SKM-1 treated with dmso at 0.1 percent for 144 hours (cell line): ENCODE measurements around the gene SLC52A3.

Experiments used
- DNase-seq: peaks from one replicate; lab custom pipeline; 2025; ENCODE audit not compliant: unreplicated experiment; lab: John Stamatoyannopoulos, UW

The SLC52A3 gene

DNA sequence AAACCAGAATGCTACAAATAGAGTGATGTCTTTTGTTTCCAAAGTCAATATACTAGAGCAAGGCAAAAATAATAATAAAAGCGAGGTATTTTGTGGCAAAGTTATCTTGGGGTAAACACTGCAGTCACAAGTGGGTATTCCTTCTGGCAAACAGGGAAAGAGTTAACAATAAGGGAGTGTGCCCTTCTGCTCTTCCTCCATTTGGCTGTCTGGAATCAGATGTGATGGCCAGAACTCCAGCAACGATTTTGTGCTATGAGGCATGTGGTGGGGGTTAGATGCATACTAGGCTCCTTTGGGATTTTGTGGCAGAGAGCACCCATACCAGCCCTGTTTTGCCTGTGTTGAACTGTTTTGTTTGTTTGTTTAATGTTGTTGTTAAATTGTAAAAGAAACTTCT lies 2.4 kb upstream of the SLC52A3 start:
- no peak for DNase-seq

GRCh38 chr20:766906-767305 lies 1.4 kb downstream of the SLC52A3 start:
- DNase-seq = no peak

- DNase-seq = no peak
Observed at GRCh38 chr20:764255-764654, 4.0 kb downstream of the SLC52A3 start.

GRCh38 chr20:761418-762381 lies 6.6 kb downstream of the SLC52A3 start:
- DNase-seq = no peak

DNA sequence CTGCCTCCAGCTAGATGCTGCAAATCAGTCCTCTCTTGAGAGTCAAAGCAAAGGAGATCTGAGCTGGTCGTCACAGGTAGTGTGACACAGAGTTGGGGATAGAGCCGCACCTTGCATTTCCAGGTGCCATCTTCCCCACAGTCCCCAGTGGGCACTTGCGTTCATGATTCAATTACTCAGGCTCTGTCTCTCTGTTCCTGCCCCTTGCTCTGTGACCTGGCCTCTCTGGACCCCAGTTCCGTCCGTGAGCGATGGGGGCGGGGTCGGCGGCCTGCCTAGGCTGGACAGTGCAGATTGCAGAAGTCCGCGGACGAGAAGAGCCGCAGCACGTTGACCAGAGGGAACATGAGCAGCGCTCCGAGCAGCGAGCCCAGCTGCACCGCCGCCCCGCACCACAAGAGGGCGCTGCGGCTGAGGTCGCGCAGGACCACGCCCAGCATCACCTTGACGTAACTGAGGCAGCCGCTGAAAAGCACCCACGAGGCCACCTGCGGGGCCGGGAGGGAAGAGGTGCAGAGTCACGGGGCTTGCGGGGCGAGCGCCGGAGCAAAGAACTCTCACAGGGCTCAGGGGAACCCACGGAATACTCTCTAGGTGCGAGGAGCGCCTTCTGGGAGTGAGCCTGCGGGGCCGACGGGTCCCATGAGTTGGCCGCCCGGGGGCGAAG lies 7.4 kb downstream of the SLC52A3 start:
- no peak for DNase-seq

- DNase-seq = no peak
Observed at GRCh38 chr20:757506-757905, 10.8 kb downstream of the SLC52A3 start.

DNA sequence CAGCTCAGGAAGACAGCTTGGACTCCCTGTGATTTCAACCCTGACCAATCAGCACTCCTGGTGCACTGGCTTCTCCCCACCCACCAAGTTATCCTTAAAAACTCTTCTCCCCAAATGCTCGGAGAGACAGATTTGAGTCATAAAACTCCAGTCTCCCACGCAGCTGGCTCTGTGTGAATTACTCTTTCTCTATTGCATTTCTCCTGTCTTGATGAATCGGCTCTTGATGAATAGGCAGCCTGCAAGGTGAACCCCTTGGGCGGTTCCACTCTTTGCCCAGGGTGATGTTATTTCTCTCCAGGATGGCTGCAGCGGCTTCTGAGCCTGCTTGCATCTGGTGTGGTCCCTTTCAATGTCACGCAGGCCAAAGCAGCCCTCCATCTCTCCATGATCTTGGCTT lies 12.4 kb downstream of the SLC52A3 start:
- DNase-seq = no peak

DNA sequence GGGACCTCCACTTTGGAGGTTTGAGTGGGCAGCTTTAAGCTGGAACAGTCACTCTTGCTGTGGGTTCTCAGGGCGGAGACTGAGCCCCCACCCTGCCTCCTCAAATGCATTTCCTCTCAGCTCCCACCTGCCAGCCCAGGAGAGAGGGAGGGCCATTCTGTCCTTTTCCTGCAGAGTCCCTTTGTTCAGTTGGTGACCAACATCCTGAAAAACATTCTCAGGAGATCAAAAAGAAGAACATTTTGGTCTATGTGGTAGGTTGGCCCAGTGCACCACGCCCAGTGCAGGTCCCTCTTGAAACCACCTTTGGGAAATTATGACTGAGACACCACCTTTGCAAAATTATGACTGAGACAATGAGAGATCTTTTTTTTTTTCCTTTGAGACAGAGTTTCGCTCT lies 13.4 kb downstream of the SLC52A3 start:
- no peak for DNase-seq

DNA sequence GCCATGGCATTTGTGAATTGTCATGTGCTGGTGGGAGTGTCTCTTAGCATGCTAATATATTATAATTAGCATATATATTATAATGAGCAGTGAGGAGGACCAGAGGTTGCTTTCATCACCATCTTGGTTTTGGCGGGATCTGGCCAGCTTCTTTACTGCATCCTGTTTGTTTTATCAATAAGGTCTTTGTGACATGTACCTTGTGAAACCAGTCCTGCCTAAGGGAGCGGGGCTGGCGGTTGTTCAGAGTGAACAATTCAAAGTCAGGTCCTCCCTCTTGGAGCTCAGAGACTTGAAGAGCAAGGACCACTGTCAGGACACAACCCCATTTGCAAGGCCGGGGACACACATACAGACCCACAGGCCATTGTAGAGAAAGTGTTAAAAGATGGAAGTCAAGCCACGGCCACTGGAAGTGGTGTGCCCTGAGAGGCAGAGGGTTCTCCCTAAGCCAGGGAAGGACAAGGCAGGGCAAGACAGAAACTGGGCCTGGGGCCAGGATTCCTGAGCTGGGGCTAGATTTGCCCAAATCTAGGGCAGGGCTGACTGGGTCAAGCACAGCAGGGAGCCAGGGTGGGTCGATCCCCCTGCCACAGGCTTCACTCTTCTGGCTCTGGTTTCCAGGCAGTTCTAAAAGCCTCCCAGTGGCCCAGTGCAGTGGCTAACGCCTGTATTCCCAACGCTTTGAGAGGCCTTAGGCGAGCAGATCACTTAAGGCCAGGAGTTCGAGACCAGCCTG lies 14.2 kb downstream of the SLC52A3 start:
- DNase-seq = no peak

- DNase-seq = no peak
Observed at GRCh38 chr20:753136-753535, 15.2 kb downstream of the SLC52A3 start.

- DNase-seq = no peak
Observed at GRCh38 chr20:752291-752690, 16.0 kb downstream of the SLC52A3 start.

GRCh38 chr20:751761-752160 lies 16.5 kb downstream of the SLC52A3 start:
- no peak for DNase-seq

GRCh38 chr20:750801-751200 lies 17.5 kb downstream of the SLC52A3 start:
- DNase-seq = no peak

- DNase-seq = no peak
Observed at GRCh38 chr20:745683-746301, 22.5 kb downstream of the SLC52A3 start.

GRCh38 chr20:742156-742555 lies 26.1 kb downstream of the SLC52A3 start:
- DNase-seq = no peak

DNA sequence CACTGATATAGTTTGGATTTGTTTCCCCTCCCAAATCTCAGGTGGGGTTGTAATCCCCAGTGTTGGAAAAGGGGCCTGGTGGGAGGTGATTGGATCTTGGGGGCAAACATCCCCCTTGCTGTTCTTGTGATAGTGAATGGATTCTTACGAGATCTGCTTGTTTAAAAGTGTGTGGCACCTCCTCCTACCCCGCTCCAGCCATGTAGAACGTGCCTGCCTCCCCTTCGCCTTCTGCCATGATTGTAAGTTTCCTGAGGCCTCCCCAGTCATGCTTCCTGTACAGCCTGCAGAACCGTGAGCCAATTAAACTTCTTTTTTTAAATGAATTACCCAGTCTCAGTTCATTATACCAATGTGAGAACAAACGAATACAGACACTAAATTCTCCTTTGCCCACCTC lies 26.7 kb downstream of the SLC52A3 start:
- no peak for DNase-seq

- DNase-seq = no peak
Observed at GRCh38 chr20:740162-740561, 28.1 kb downstream of the SLC52A3 start.

DNA sequence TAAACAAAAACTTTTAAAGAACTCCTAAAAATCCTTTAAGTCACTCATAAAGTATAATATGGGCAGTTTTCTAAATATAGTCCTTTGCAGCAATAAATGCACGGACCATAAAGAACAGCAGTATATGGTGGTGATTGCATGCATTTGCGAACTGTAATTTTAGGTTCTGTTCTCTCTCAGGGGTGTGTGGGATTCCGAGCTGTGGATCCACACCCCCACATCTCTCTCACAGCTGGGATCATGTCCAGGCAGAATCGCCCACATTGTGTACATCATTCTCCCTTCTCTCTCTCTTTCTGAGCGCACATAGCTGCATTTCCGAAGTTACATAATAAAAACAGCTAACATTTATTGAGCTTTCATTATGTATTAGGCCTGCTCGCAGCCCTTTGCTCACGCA lies 28.6 kb downstream of the SLC52A3 start:
- no peak for DNase-seq

DNA sequence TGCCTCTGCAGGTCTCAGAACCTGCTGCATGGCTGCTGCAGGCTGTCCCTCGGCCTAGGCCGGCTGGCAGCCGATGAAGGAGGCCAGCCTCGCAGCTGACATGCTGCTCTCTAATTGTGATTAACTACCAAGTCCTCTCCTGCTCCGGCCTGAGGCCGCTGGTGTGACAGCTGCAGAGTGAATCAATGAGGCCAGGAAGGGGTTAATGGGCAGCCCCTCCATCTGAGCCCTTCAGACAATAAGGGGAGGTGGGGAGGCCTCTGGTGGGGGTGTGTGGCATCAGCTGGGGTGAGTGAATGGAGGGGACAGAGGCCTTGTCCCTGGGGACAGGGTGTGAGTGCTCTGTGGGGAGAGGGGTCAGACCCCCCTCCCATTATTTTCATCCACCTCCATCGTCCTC lies 34.4 kb downstream of the SLC52A3 start:
- DNase-seq = no peak

DNA sequence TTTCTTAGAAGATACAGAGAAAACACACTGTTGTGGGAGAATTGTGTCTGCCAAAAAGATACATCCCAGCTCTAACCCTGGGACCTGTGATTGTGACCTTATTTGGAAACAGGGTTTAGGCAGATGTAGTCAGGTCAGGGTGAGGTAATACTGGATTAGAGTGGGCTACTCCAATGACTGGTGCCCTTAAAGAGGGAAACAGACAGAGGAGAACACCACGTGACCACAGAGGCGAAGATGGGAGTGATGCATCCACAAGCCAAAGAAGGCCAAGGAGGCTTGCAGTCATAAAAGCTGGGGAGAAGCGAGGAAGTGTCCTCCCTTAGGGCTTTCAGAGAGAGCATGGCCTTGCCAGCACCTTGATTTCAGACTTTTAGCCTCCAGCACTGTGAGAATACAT lies 35.6 kb downstream of the SLC52A3 start:
- no peak for DNase-seq

- DNase-seq = no peak
Observed at GRCh38 chr20:731891-732560, 36.3 kb downstream of the SLC52A3 start.
